IMR-90 (cell line): ENCODE measurements around the gene NRCAM.

Experiments used
- CHD1 ChIP-seq: IDR thresholded peaks from 2 replicates; pipeline ENCODE4 v1.6.1; 2012; ENCODE audit warnings: low read depth, low read length, improper control_type of control experiment
- CTCF ChIP-seq: conservative IDR thresholded peaks from 2 replicates; pipeline ENCODE4 v1.5.1; 2012; ENCODE audit warnings: mild to moderate bottlenecking, low read depth, low read length, improper control_type of control experiment
- ELK1 ChIP-seq: fragments of 150-350 bp; IDR thresholded peaks from 2 replicates; pipeline ENCODE4 v1.6.1; 2016; ENCODE audit warnings: low read depth, mild to moderate bottlenecking, low read length, moderate library complexity, borderline replicate concordance
- FOS ChIP-seq: fragments of 150-350 bp; IDR thresholded peaks from 2 replicates; pipeline ENCODE4 v1.6.1; 2016; ENCODE audit warnings: low read depth, low read length
- MAFK ChIP-seq: IDR thresholded peaks from 2 replicates; pipeline ENCODE4 v1.6.1; 2012; ENCODE audit warnings: low read depth, low read length, improper control_type of control experiment
- NFE2L2 ChIP-seq: fragments of 150-350 bp; IDR thresholded peaks from 2 replicates; pipeline ENCODE4 v1.6.1; 2016; ENCODE audit warnings: low read depth, mild to moderate bottlenecking, low read length
- POLR2A ChIP-seq: IDR thresholded peaks from 2 replicates; pipeline ENCODE4 v1.6.1; 2012; ENCODE audit warnings: mild to moderate bottlenecking, low read depth, low read length
- RCOR1 ChIP-seq: IDR thresholded peaks from 2 replicates; pipeline ENCODE4 v1.6.1; 2012; ENCODE audit warnings: mild to moderate bottlenecking, low read length, improper control_type of control experiment; ENCODE audit not compliant: insufficient replicate concordance
- RFX5 ChIP-seq: IDR thresholded peaks from 2 replicates; pipeline ENCODE4 v1.8.0; 2012; ENCODE audit warnings: low read depth, mild to moderate bottlenecking, low read length, moderate library complexity
- SMC3 ChIP-seq: fragments of 150-350 bp; IDR thresholded peaks from 2 replicates; pipeline ENCODE4 v1.6.1; 2016; ENCODE audit warnings: low read depth, mild to moderate bottlenecking, antibody characterized with exemption, low read length, moderate library complexity
- TF ChIP-seq, protein P1 (sequence below): fragments of 150-350 bp; IDR thresholded peaks from 2 replicates; pipeline ENCODE4 v1.6.1; 2017; ENCODE audit warnings: mild to moderate bottlenecking, antibody characterized with exemption, low read length, low read depth

DNA sequence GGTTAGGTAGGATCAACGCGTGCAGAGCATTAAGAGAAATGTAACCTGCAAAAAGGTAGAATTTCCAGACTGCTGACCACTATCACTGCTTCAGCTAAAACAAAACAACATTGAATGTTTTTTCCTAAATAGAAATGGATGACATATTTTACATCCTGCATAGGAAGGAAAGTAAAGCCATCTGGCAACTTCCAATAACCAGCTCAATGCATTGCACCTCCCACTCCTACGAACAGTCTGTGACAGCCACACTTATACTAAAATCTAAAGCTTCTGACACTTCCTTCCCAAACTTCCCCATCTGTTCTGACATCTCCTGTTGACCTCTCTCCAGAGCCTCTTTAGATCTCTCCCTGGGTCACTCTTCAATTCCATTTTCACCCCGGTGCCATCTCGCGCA is 47.1 kb downstream of the NRCAM start:
- no peak for TF ChIP-seq CTCF
- no peak for TF ChIP-seq CHD1
- TF ChIP-seq NFE2L2 = no peak
- no peak for TF ChIP-seq POLR2A
- no peak for TF ChIP-seq RFX5
- no peak for TF ChIP-seq MAFK
- TF ChIP-seq RCOR1 = no peak
- no peak for TF ChIP-seq ELK1
- no peak for TF ChIP-seq FOS
- TF ChIP-seq, protein P1, sequence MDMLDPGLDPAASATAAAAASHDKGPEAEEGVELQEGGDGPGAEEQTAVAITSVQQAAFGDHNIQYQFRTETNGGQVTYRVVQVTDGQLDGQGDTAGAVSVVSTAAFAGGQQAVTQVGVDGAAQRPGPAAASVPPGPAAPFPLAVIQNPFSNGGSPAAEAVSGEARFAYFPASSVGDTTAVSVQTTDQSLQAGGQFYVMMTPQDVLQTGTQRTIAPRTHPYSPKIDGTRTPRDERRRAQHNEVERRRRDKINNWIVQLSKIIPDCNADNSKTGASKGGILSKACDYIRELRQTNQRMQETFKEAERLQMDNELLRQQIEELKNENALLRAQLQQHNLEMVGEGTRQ = no peak
- TF ChIP-seq SMC3 = no peak
